G401.6 (cell line): ENCODE measurements around the gene DAG1.
A peak's percentile ranks its signal among the peaks of the same experiment; 100 is the strongest.

Experiments used
- FAIRE-seq: peaks from 2 replicates; lab custom pipeline; 2012; peaks lifted over from hg19 to GRCh38; lab: Jason Lieb, UNC

The DAG1 gene

GRCh38 chr3:49469936-49470713, at the start of gene DAG1:
Gene DAG1 (plus strand): TSS chr3:49470267. CDS start chr3:49510535, 40,268 bp downstream.
- no peak for FAIRE-seq

- no peak for FAIRE-seq
Observed at GRCh38 chr3:49421890-49422378, 48.1 kb upstream of the DAG1 start.

GRCh38 chr3:49422379-49423248, 47.5 kb upstream of the DAG1 start, which contains the start of gene AMT:
Gene AMT (minus strand): TSS chr3:49422473. CDS start chr3:49422450, 23 bp downstream.
- FAIRE-seq = no peak

GRCh38 chr3:49424816-49425215, 45.3 kb upstream of the DAG1 start:
- no peak for FAIRE-seq

- no peak for FAIRE-seq
Observed at GRCh38 chr3:49427586-49427985, 42.5 kb upstream of the DAG1 start.

- FAIRE-seq = no peak
Observed at GRCh38 chr3:49428752-49429080, 41.4 kb upstream of the DAG1 start.

GRCh38 chr3:49434731-49435130, 35.3 kb upstream of the DAG1 start:
- FAIRE-seq = no peak

- FAIRE-seq = no peak
Observed at GRCh38 chr3:49445391-49445790, 24.7 kb upstream of the DAG1 start.

- no peak for FAIRE-seq
Observed at GRCh38 chr3:49453621-49454020, 16.4 kb upstream of the DAG1 start.

GRCh38 chr3:49454458-49454857, 15.6 kb upstream of the DAG1 start:
- peak; percentile 58 for FAIRE-seq

- FAIRE-seq = no peak
Observed at GRCh38 chr3:49454898-49455681, 15.0 kb upstream of the DAG1 start.

- no peak for FAIRE-seq
Observed at GRCh38 chr3:49456466-49456865, 13.6 kb upstream of the DAG1 start.

- FAIRE-seq = no peak
Observed at GRCh38 chr3:49460188-49460890, 9.7 kb upstream of the DAG1 start.

- FAIRE-seq = no peak
Observed at GRCh38 chr3:49460956-49461355, 9.1 kb upstream of the DAG1 start.

GRCh38 chr3:49461443-49462171, 8.5 kb upstream of the DAG1 start:
- peak; percentile 83 for FAIRE-seq

- FAIRE-seq = no peak
Observed at GRCh38 chr3:49462222-49462621, 7.8 kb upstream of the DAG1 start.

- FAIRE-seq = no peak
Observed at GRCh38 chr3:49465270-49466034, 4.6 kb upstream of the DAG1 start.

GRCh38 chr3:49466085-49466484, 4.0 kb upstream of the DAG1 start:
- no peak for FAIRE-seq

- FAIRE-seq = peak; percentile 73
Observed at GRCh38 chr3:49469037-49469935, 781 bp upstream of the DAG1 start.
